HG03280 (cell line): Measurements from ENCODE around the gene ETFBKMT.
"Not testable (repeated sequence)": the region's sequence is repeated elsewhere in the genome, so short reads cannot be mapped to it uniquely, and the experiment has no call there.

Experiments used
- ATAC-seq: cut with Tn5 transposase; IDR thresholded peaks from one replicate; pipeline ENCODE4 v1.9.1; 2021; ENCODE audit warnings: mild to moderate bottlenecking, moderate library complexity; ENCODE audit not compliant: unreplicated experiment

Gene ETFBKMT

GRCh38 chr12:31655208-31655607, 4.3 kb upstream of the ETFBKMT start:
- ATAC-seq, result no peak

GRCh38 chr12:31655792-31656191, 3.7 kb upstream of the ETFBKMT start:
- ATAC-seq, result no peak

- no peak for ATAC-seq
Observed at GRCh38 chr12:31658471-31659086, 909 bp upstream of the ETFBKMT start.

GRCh38 chr12:31662176-31662849, 2.8 kb downstream of the ETFBKMT start:
- no peak for ATAC-seq

GRCh38 chr12:31663576-31663975, 4.1 kb downstream of the ETFBKMT start:
- ATAC-seq, result no peak

GRCh38 chr12:31664038-31664437, 4.5 kb downstream of the ETFBKMT start:
- no peak for ATAC-seq

GRCh38 chr12:31669020-31669419, 9.5 kb downstream of the ETFBKMT start:
- ATAC-seq, result no peak

- not testable (repeated sequence) for ATAC-seq
Observed at GRCh38 chr12:31669582-31669981, 10.1 kb downstream of the ETFBKMT start.

- ATAC-seq, result no peak
Observed at GRCh38 chr12:31672521-31672920, 13.0 kb downstream of the ETFBKMT start.

GRCh38 chr12:31682136-31682962, 22.9 kb downstream of the ETFBKMT start:
- ATAC-seq, result peak; percentile 85

GRCh38 chr12:31685801-31686200, 26.3 kb downstream of the ETFBKMT start:
- no peak for ATAC-seq

- ATAC-seq, result peak; percentile 34
Observed at GRCh38 chr12:31687101-31687527, 27.6 kb downstream of the ETFBKMT start.

GRCh38 chr12:31689921-31690320, 30.4 kb downstream of the ETFBKMT start:
- ATAC-seq, result not testable (repeated sequence)

- ATAC-seq, result no peak
Observed at GRCh38 chr12:31702047-31702446, 42.6 kb downstream of the ETFBKMT start.

GRCh38 chr12:31705621-31706020, 46.1 kb downstream of the ETFBKMT start:
- ATAC-seq, result no peak

- not testable (repeated sequence) for ATAC-seq
Observed at GRCh38 chr12:31708118-31708517, 48.6 kb downstream of the ETFBKMT start.

- ATAC-seq, result no peak
Observed at GRCh38 chr12:31710021-31710818, 50.7 kb downstream of the ETFBKMT start.

- ATAC-seq, result no peak
Observed at GRCh38 chr12:31712877-31713276, 53.4 kb downstream of the ETFBKMT start.

GRCh38 chr12:31714406-31715271, 55.2 kb downstream of the ETFBKMT start:
- ATAC-seq, result no peak

GRCh38 chr12:31715283-31715825, 55.9 kb downstream of the ETFBKMT start:
- ATAC-seq, result no peak
